ENCODE results near the gene RASL10B.
"Not testable (repeated sequence)": the region's sequence is repeated elsewhere in the genome, so short reads cannot be mapped to it uniquely, and the experiment has no call there.

RASL10B gene

GRCh38 chr17:35743626-35744328 lies 12.3 kb downstream of the RASL10B start:
- no peak for DNase-seq

- no peak for DNase-seq
Measured at GRCh38 chr17:35744830-35745229, 13.4 kb downstream of the RASL10B start.

- no peak for DNase-seq
Measured at GRCh38 chr17:35745246-35745645, 13.8 kb downstream of the RASL10B start.

GRCh38 chr17:35745749-35746320 lies 14.4 kb downstream of the RASL10B start:
- DNase-seq = no peak

GRCh38 chr17:35747540-35748017 lies 16.1 kb downstream of the RASL10B start:
- peak; percentile 43 for DNase-seq

GRCh38 chr17:35748341-35748841 lies 17.0 kb downstream of the RASL10B start:
- no peak for DNase-seq

- no peak for DNase-seq
Measured at GRCh38 chr17:35748979-35749378, 17.5 kb downstream of the RASL10B start.

- no peak for DNase-seq
Measured at GRCh38 chr17:35749560-35750412, 18.3 kb downstream of the RASL10B start.

GRCh38 chr17:35750526-35751395 lies 19.3 kb downstream of the RASL10B start:
- no peak for DNase-seq

GRCh38 chr17:35751541-35751940 lies 20.1 kb downstream of the RASL10B start:
- not testable (repeated sequence) for DNase-seq

GRCh38 chr17:35752471-35752870 lies 21.0 kb downstream of the RASL10B start:
- no peak for DNase-seq

GRCh38 chr17:35752945-35753764 lies 21.7 kb downstream of the RASL10B start, which contains the start of gene GAS2L2:
Gene GAS2L2, minus strand, starts transcription at chr17:35753239. Its CDS starts 389 bp downstream, at chr17:35752850.
- no peak for DNase-seq

- DNase-seq = no peak
Measured at GRCh38 chr17:35757243-35757642, 25.8 kb downstream of the RASL10B start.

GRCh38 chr17:35760587-35760986 lies 29.1 kb downstream of the RASL10B start, which contains the start of gene C17orf50:
Gene C17orf50, plus strand, starts transcription at chr17:35760887. Its CDS starts 55 bp downstream, at chr17:35760942.
- no peak for DNase-seq

- DNase-seq = no peak
Measured at GRCh38 chr17:35761601-35762000, 30.2 kb downstream of the RASL10B start.

- DNase-seq = no peak
Measured at GRCh38 chr17:35763767-35764122, 32.3 kb downstream of the RASL10B start.

- peak; percentile 66 for DNase-seq
Measured at GRCh38 chr17:35764123-35764991, 32.9 kb downstream of the RASL10B start.

GRCh38 chr17:35765086-35765710 lies 33.8 kb downstream of the RASL10B start:
- no peak for DNase-seq

GRCh38 chr17:35765756-35766488 lies 34.5 kb downstream of the RASL10B start:
- DNase-seq = no peak
